NCI-H510A treated with DMSO at 0.1 percent for 48 hours (cell line): ENCODE data around the gene LLGL1.
"Not testable (repeated sequence)": the region's sequence is repeated elsewhere in the genome, so short reads cannot be mapped to it uniquely, and the experiment has no call there.

ENCODE experiments used
- DNase-seq: peaks from one replicate; lab custom pipeline; 2025; lab: John Stamatoyannopoulos, UW

Gene LLGL1

DNA sequence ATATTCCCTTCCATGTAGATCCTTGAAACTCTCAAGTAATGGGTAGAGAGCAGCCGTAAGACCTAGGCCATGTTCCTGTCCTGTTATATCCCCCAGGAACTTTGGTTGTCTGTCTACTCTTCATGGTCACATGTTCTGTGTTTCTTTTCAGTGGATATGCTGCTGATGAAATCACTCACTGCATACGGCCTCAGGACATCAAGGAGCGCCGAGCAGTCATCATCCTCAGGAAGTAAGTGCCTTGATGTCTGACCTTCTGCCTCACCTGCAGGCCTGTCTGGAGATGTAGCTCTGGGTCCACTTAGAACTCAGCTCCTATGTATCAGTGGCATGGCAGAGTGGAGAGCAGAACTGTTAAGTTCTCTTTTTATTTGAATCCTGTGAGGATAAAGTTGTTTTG, 30.6 kb upstream of the LLGL1 start:
- DNase-seq, result no peak

DNA sequence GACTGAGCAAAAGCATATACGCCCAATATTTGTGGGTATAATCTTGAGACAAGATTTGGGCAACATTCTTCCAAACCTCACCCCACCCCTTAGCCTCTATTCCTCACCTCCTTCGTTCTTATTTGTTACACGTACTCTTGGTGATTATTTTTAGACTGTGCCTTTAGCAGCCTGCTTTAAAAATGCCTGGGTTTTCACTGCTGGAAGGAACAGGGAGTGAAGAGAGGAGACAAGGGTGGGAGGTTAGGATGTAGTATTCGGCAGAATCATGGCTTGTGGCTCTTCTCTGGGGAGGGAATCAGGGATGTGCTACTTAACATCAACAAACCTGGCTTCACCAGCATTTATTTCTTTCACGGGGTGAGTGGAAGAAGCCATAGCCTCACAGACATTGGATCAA, 30.2 kb upstream of the LLGL1 start:
- DNase-seq, result no peak

DNA sequence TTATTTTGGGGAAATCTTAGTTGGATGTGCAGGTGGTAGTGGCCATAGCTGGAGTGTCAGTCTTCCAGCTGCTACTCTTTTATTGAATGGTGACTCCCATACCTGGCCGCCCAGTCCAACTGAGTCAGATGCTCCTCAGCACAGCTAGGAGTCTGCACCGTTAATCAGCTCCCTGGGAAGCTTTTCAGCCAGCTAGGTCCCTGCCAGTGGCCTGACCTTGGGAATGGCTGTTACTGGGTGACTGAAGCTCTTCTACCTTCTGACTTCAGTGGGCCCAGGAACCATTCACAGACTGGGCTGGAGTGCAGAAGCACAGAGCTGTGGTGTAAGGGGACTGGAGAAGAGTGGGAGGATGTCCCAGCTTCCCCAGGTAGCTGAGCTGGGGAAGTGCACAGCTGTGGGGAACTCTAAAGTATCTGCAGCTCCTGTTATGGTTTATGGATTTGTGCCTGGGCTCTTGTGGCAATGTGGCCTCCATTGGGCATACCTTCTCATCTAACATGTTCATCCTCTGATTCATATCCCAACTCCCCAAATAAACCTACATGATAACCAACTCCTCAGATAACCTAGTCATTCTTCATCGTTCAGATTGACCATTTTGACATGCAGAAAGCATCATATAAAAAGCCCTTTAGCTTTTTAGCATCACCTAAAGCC, 27.8 kb upstream of the LLGL1 start:
- no peak for DNase-seq

DNA sequence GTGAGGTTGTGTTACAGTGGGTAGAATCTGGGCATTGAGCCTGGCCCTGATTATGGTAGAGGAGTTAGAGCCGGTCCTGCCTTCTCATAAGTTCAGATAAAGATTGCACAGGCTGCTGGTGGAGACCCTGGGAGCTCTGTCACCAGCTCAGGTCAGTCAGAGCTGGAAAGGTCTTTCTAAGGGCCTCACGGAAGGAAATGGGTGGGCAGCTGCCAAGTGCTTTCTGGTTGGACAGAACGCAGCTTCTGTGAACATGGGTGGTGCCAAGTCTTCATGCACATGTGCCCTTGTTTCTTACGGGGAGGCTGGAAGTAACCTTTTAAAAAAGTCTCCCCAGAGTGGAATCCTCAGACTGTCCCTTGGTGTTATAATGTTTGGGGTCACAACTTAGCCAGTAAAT, 26.9 kb upstream of the LLGL1 start:
- DNase-seq, result no peak

DNA sequence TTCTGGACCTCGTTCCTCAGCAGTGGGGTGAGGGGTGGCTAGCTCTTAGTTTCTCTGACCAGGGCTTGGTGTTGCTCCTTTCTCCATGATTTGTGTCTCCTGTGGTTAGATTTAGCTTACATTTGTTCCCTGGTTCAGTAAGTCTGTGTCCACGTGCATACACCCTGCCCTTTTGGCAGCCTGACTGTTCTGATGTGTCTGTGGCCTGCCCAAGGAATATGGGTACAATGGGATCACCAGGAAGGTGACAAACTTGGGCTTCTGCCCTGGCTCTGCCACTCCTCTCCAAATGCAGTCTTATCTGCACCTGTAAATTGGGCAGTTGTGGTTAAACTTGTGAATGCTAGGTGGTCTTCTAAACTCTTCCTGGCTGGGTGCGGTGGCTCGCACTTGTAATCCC, 24.3 kb upstream of the LLGL1 start:
- DNase-seq, result no peak

DNA sequence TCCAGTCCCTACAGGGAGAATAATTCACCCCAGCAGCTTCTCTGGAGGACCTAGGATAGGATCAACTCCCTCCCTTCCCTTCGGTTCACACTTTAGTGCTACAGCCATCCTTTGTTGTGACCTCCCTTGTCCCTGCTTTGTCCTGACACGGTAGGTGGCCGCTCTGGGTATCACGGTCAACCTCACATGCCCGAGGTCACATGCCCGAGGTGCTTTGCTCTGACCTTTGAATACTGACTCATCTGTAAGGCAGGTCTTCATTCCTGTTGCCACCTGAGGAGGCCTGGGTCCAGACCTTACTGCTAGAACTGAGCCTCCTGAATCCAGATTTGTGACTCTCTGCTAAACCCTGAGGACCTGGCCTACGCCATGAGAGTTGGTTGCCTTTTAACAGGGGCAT, 22.1 kb upstream of the LLGL1 start:
- DNase-seq, result no peak

DNA sequence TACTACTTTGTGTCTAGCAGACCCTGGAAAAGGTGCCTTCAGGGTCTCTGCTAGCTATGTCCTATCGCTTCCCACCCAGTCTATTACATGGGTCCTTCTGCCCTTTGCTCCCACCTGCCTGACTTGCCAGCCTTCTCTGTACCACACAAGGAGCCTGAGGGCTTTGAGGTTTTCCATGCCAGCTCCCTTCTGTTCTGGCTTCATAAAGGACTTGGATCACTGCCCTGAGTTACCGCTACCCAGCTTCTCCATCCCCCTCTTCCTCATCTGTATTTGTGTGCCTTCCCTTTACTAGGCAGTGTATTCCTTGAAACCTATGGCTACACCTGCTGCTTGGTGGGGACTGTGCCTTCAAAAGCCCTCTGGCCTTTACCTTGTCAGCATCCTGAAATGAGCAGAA, 19.6 kb upstream of the LLGL1 start:
- no peak for DNase-seq

DNA sequence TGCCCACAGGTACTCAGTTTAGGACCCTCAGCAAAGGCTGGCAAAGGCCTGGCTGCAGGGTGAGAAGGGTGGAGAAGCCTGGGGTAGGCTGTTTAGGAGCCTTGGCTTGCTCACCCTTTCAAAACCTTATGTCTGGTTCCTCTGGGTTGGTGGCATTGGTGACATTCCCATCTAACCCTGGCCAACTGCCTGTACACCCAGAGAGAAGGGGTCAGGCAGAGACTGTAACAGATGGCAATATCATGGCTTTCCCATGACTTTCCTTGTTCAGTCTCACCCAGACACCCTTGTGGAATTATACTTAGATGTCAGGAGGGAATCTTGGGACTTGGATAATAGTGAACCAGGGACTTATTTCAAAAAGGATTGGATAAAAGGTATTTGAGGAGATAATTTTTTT, 18.5 kb upstream of the LLGL1 start:
- DNase-seq, result no peak

DNA sequence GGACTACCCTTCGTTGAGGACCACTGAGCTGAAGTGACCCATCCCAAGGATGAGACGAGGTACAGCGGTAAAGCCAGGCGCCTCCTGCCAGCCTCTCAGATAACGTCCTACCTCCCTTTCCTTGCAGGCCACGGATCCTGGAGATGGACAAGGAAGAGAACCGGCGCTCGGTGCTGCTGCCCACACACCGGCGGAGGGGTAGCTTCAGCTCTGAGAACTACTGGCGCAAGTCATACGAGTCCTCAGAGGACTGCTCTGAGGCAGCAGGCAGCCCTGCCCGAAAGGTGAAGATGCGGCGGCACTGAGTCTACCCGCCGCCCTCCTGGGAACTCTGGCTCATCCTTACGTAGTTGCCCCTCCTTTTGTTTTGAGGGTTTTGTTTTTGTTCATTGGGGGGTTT, 17.3 kb upstream of the LLGL1 start:
- DNase-seq, result no peak

DNA sequence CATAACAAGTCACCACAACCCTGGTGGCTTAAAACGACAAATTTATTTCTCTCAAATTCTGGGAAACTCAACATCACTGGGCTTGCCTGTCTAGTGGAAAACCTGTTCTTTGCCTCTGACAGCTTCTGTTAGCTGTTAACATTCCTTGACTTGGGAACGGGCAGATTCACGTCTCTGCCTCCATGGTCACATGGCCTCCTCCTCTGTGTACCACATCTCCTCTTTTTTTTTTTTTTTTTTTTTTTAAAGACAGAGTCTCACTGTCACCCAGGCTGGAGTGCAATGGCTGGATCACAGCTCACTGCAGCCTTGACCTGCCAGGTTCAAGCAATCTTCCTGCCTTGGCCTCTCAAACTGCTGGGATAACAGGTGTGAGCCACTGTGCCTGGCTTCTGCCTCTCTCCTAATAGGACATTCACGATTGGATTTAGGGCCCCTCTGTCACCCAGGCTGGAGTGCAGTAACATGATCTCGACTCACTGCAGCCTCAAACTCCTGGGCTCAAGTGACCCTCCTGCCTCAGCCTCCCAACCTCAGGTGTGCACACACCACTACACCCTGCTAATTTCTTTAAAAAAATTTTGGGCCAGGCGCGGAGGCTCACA, 11.7 kb upstream of the LLGL1 start:
- DNase-seq, result no peak

DNA sequence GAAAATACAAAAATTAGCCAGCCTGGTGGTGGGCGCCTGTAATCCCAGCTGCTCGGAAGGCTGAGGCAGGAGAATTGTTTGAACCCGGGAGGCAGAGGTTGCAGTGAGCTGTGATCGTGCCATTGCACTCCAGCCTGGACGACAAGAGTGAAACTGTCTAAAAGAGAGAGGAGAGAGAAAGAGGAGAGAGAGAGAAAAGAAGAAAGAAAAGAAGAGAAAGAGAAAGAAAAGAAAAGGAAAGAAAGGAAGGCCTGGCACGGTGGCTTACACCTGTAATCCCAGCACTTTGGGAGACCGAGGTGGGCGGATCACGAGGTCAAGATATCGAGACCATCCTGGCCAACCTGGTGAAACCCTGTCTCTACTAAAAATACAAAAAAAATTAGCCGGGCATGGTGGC, 8.5 kb upstream of the LLGL1 start:
- not testable (repeated sequence) for DNase-seq

DNA sequence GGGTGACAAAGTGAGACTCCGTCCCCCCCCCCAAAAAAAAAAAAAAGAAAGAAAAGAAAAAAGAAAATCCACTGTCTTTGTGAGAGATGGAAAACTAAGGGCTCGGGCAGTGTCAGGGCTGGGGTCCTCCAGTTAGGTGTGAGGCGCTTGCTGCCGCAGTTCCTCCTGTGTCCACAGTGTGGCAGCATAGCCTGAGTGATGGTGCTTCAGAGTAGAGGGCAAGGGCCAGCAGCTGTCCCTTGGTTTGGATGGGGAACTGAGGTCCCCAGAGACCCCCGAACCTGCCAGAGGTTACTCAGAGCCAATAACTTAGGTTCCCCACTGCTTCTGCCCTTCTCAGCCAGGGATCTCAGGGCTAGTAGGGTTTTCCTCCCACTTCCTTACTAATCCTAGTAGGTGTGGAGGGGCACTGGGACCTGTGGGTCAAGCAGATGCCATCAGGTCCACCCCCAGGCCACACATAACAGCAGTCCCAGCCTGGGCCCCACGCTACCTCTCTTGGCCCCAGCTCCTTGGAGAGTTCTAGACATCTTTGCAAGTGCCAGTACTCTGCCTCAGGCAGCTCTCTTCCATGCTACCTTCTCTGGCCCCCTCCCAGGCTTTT, 7.9 kb upstream of the LLGL1 start:
- peak; percentile 39 for DNase-seq

DNA sequence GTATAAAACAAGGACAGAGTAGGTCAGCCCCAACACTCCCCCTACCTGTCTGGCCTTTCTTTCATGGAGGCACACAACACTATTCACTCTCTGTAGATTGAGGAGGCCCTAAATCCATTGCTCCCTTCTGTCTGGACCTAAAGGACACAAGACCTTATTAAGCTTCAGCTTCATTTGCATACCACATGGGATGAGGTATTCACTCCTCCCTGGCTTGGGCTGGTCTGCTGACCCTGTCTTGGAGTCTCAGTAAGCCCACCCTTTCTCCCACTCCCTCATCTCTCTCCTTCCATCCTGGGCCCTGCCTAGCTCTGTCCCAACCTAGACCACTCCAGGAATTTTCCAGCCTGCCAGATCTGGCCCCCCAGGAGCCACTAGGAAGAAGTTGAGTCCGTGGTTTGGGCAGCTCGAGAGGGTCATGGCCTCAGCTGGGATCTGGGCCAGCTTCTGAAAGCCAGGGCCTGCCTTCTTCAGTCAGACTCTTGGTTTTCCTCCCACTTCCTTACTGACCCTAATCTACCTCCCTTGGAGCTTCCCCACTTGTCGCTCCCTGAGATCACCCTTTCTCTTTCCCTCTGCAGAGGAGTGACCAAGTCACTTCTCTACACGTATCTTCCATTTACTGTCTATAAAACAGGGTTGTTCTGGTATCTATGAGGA, 6.5 kb upstream of the LLGL1 start:
- no peak for DNase-seq

DNA sequence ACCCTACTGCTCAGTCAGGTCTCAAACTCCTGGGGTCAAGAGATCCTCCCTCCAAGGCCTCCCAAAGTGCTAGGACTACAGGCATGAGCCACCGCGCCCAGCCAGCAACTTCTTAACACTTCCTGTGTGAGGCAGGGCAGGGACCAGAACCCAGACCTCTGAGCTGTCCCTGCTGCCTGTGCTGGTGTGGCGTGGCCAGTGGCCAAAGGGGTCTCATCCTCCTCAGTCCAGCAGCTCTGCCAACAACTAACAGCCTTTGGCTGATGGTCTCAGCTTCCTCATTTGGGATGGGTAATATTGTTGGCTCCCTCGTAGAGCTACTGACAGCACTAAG, 1.4 kb upstream of the LLGL1 start:
- DNase-seq, result no peak

DNA sequence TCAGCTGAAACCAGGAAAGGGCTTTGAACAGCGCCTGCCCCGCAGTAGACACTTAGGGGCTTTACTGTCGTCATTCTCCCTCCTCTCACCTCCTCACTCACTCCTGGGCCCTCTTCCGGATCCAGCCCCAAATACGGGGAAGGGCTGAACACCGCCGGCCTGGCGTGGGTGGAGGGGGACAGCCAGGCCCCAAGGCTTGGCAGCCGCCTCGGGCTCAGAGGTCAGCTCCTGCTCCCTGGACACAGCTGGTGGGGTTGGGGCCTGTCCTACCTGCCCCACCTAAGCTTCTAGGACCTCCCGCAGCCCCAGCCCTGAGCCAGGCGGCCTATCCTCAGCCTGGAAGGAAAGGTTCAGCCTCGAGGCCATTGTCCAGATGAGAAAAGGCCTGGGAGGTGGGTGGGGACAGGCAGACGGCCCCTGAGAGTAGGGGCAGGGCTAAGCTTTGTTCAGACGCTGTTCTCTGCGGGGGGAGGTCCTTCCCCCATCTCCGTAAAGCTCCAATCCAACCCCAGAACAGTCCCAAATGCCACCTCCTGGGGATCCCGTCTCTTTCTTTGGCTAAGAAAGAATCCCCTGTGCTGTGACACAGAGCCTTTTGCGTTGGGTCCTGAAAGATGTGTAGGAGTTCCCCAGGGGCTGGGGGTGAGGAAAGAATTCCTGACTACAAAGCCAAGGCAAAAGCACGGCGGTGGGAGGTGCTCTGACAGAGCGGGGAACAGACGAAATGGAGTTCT, 881 bp upstream of the LLGL1 start:
- DNase-seq, result no peak

DNA sequence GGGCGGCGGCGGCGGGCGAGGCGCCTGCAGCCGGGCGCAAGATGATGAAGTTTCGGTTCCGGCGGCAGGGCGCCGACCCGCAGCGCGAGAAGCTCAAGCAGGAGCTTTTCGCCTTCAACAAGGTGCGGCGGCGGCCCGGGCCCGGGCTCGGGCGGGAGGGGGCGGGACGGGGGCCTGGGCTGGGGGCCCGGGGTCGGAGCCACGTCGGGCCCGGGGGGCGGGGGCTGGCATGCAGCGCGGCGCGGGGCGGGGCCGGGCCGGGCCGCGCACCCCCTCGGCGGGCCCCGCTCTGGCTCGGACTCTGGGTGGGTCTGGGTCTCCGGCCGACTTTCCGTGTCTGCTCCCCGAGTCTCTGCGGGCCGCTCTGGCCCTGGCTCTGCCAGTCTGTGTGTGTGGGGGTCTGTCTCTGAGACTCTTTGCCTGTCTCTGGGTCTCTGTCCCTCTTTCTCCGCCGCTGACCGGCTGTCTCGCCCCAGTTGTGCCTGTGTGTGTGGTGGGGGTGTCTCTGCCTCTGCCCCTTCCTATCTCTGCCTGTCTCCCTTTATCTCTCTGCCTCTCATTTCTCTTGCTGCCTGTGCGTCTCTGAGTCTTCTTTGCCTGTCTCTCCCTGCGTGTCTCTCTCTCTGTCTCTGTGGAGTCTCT, 328 bp downstream of the LLGL1 start:
- peak; percentile 5 for DNase-seq

DNA sequence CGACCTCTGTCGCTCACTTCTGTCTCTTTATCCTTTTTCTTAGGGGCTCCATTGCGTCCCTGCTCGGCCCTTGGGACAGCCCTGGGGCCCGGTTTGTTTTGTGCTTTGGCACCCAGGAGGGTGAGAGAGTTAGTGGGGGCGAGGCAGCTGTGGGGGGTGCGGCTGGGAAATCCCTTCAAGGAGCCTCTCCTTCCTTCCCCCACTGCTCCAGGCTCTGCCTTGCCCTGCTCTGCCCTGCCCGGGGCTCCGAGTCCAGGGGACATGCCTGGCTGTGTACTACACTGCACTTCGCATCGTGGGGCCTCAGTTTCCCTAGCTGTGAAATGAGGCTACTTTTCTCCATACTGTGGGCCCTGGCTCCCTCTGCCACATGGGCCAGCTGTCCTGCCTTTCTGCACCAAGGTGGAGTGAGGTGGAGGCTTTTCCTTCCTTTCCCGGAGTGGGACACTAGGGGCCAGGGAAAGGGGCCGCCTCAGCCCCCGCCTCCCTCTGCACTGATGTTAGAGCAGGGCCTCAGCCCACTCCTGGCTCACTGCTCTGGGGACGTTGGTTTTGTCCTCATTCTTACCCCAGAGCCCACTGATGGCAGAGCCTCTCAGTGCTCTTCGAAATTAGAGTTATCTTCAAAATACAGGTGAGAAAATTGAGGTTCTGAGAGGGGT, 980 bp downstream of the LLGL1 start:
- no peak for DNase-seq

DNA sequence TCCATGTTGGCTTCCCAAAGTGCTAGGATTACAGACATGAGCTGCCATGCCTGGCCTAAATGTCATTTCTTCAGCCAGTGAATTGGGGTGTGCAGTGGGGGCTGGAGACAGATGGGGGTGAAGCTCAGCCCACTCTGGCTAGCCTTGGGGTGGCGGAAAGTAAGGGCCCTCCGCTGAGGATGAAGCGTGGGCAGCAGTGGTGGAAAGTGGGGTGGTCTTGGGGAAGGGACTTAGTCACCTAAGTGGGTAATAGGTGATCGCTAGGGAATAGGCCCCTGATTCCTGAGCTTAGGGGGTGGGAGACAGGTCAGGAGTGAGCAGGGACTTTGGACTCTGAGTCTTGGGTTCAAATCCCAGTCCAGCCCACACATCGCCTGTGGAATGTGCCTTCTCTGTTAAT, 2.2 kb downstream of the LLGL1 start:
- DNase-seq, result no peak

DNA sequence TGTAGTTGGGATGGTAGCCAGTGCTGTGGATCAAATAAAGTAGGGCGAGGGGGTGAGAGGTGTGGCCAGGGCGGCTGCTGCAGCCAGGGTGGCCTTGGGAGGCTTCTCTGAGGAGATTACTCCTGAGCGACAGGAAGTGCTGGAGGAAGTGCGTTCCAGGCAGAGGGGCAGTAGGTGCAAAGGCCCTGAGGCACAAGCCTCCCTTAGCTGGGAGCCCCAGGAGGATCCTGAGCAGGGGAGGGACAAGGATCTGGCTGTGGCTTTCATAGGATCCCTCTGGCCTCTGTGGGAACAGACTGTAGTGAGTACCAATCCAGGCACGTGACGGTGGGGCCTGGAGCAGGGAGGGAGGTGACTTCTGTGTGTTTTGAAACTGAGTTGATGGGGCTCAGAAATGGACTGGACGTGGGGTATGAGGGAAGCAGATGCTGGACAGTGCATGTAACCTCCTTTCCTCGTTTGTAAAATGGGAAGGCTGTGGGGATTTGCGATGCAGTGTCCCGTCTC, 2.8 kb downstream of the LLGL1 start:
- DNase-seq, result no peak

DNA sequence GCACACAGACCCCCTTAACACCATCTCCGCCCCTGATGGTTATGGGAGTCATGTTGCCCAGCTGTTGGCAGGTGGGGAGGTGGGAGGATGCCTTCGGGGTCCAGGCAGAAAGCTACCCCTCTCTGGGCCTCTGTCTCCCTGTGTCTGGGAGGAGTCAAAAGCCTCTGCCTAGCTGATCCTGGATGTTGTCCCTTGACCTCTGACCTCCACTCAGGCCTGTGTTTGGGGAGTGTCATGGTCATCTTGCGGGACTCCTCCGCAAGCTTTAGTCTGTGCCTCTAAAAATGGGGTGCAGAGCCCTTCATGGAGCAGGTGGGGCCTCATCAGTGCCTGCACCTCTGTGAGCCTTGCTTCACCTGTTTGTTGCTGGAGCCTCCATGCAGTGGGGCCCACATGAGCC, 3.8 kb downstream of the LLGL1 start:
- no peak for DNase-seq

DNA sequence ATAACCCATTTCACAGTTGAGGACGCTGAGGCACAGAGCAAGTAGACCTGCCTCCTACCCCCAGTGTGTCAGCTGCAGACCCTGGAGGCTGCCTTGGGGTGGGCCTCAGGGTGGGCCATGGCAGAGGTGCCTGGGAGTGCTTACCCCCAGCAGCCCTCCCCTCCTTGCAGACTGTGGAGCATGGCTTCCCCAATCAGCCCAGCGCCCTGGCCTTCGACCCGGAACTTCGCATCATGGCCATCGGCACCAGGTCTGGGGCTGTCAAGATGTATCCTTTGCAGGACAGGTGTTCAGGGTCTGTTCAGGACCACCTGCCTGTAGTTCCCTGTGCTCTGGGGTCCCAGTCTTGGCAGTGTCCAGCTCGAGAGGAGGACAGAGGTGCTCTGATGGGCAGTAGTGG, 4.3 kb downstream of the LLGL1 start:
- DNase-seq, result no peak
